ENCODE data around the gene CCDC91. TPM values are rescaled to one million over a fixed set of nuclear protein-coding genes. Genes with fewer than 3 reads are reported as not detected.

Gene CCDC91
- total RNA-seq, 1 experiment from 2014 or later, result 26.9 TPM

- BruUV-seq (replicated peaks), result no TSS peak
- in situ Hi-C loops (cut with HindIII; ENCODE audit: low pct_unique_long_range_greater_than_20kb, low sequenced_read_pairs), result no loop called here
- Histone ChIP-seq H3K9me3 (ENCODE audit: control insufficient read depth, insufficient read depth, low read depth, low read length) (no peaks in the 10 kb centered on the region), H3K36me3 (ENCODE audit: control insufficient read depth, insufficient read depth, low read length) (no peaks in the 10 kb centered on the region), H3K27me3 (ENCODE audit: control insufficient read depth, insufficient read depth, low read length) (no peaks in the 10 kb centered on the region), H3K27ac (ENCODE audit: low read length) (no peak overlapping the region), H3K4me1 (ENCODE audit: control insufficient read depth, insufficient read depth, low read length) (peaks cover 9% of the 10 kb centered on the region; the same call in 1 of the 2 replicates), H3K4me3 (ENCODE audit: low read depth in 2 of 2, low read length in 2 of 2) (no peak overlapping the region)
- POLR2A ChIA-PET, result interaction anchor here (0.6 kb wide), 1 partner anchor 513 kb away, joined by 3 read pairs; no protein-coding TSS in a partner anchor
- DNase-seq (ENCODE audit: low read depth, low spot score) (no peak), ATAC-seq (no peak)
- CTCF ChIA-PET, result interaction anchor here (0.6 kb wide), 1 partner anchor 65 kb away, joined by 5 read pairs; no protein-coding TSS in a partner anchor
- intact Hi-C loops (cut with micrococcal nuclease; ENCODE audit: unreplicated experiment), result no loop called here
- TF ChIP-seq TCF7L2 (IDR thresholded peaks at IDR 0.05; ENCODE audit: low read depth, low read length), result peak; percentile 91
- no peak for TF ChIP-seq POLR2AphosphoS5 (IDR thresholded peaks at IDR 0.05; ENCODE audit: low read depth, low read length)
These were observed 308.6 kb downstream of the CCDC91 start for GRCh38 chr12:28498850-28499249.

DNA sequence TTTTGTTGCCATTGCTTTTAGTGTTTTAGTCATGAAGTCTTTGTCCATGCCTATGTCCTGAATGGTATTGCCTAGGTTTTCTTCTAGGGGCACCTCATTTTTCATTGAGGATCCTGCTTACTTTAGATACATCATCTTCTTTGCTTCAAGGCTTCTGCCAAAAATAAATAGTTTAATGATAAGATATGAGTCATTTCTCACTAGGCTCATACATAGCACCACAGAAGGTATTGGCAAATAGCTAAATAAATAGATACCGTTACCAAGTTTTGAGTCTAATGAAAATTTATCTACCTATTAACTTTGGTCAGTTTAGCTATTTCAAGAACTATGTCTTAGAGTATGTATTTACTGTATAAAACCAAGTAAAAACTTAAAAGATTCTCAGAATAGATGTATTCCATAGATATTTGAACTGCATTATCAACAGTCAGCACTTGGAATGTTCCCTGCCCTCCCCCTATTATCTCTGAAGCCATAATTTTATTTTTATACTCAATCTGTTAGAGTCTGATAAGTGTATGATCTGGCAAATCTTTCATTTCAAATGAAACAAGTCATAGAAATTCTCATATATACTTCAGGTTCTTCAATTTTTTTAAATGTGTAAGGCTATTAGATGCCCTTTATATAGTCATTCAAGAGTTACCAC lies 310.2 kb downstream of the CCDC91 start:
- in situ Hi-C loops (cut with HindIII; ENCODE audit: low pct_unique_long_range_greater_than_20kb, low sequenced_read_pairs) (no loop called here), intact Hi-C loops (cut with micrococcal nuclease; ENCODE audit: unreplicated experiment) (no loop called here)
- ChIA-PET POLR2A (no interaction called here), CTCF (no interaction called here)
- Histone ChIP-seq H3K36me3 (ENCODE audit: control insufficient read depth, insufficient read depth, low read length) (no peaks in the 10 kb centered on the region), H3K4me3 (ENCODE audit: low read depth in 2 of 2, low read length in 2 of 2) (no peak overlapping the region), H3K9me3 (ENCODE audit: control insufficient read depth, insufficient read depth, low read depth, low read length) (no peaks in the 10 kb centered on the region), H3K27ac (ENCODE audit: low read length) (no peak overlapping the region), H3K4me1 (ENCODE audit: control insufficient read depth, insufficient read depth, low read length) (peaks cover 9% of the 10 kb centered on the region; the same call in 1 of the 2 replicates), H3K27me3 (ENCODE audit: control insufficient read depth, insufficient read depth, low read length) (no peaks in the 10 kb centered on the region)
- no peak for TF ChIP-seq REST (IDR thresholded peaks at IDR 0.05; ENCODE audit: insufficient read depth in 1 of 2, low read depth in 2 of 2, low read length in 1 of 2)
- no peak for TF ChIP-seq TCF7L2 (IDR thresholded peaks at IDR 0.05; ENCODE audit: low read depth, low read length)
- TF ChIP-seq SIN3A (IDR thresholded peaks at IDR 0.05; ENCODE audit: borderline replicate concordance, insufficient read depth, low read depth, low read length), result no peak
- no TSS peak for BruUV-seq (replicated peaks)
- DNase-seq (ENCODE audit: low read depth, low spot score), result no peak
- ATAC-seq, result no peak

DNA sequence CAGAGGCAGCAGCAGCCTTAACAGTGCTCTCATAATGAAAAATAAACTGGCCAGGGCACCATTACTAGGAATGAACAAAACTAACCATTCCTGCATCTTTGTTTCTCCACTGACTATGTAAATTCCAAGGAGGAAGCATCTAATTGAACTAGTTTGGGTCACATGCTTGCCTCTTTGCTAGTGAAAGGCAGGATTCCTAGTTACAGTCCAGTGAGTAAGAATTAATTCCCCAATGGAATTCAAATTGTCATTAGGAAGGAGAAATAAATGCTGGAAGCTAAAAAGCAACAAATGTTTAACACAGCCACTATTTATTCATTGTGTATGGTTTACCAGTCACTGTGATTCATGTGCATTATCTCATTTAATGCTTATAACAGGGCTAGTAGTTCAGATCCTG lies 316.0 kb downstream of the CCDC91 start:
- Histone ChIP-seq H3K36me3 (ENCODE audit: control insufficient read depth, insufficient read depth, low read length) (no peaks in the 10 kb centered on the region), H3K27me3 (ENCODE audit: control insufficient read depth, insufficient read depth, low read length) (no peaks in the 10 kb centered on the region), H3K27ac (ENCODE audit: low read length) (no peak overlapping the region), H3K4me3 (ENCODE audit: low read depth in 2 of 2, low read length in 2 of 2) (no peak overlapping the region), H3K4me1 (ENCODE audit: control insufficient read depth, insufficient read depth, low read length) (no peaks in the 10 kb centered on the region), H3K9me3 (ENCODE audit: control insufficient read depth, insufficient read depth, low read depth, low read length) (no peaks in the 10 kb centered on the region)
- in situ Hi-C loops (cut with HindIII; ENCODE audit: low pct_unique_long_range_greater_than_20kb, low sequenced_read_pairs), result no loop called here
- TF ChIP-seq TCF7L2 (IDR thresholded peaks at IDR 0.05; ENCODE audit: low read depth, low read length) (no peak), REST (IDR thresholded peaks at IDR 0.05; ENCODE audit: insufficient read depth in 1 of 2, low read depth in 2 of 2, low read length in 1 of 2) (no peak)
- ChIA-PET CTCF (no interaction called here), POLR2A (no interaction called here)
- no TSS peak for BruUV-seq (replicated peaks)
- ATAC-seq (no peak), DNase-seq (ENCODE audit: low read depth, low spot score) (no peak)
- intact Hi-C loops (cut with micrococcal nuclease; ENCODE audit: unreplicated experiment), result no loop called here
